Astrocyte (in vitro differentiated cells and primary cell): ENCODE results near the gene MYADML2. TPM values are rescaled to one million over a fixed set of nuclear protein-coding genes. Genes with fewer than 3 reads are reported as not detected.

Source experiments
- DNase-seq: peaks from one replicate; pipeline ENCODE4 v3.0.0-alpha.2; 2010; ENCODE audit warnings: low read depth
- FAIRE-seq: peaks from 2 replicates; lab custom pipeline; 2011; peaks lifted over from hg19 to GRCh38; lab: Jason Lieb, UNC
- H2AFZ ChIP-seq: 2 replicates; pipeline ENCODE4 v1.6.0; 2012; ENCODE audit warnings: low read depth, low read length, inconsistent platforms
- H3K27ac ChIP-seq: 2 replicates; pipeline ENCODE4 v1.5.1; 2011; ENCODE audit warnings: low read depth, low read length, inconsistent platforms
- H3K27me3 ChIP-seq: 2 replicates; pipeline ENCODE4 v1.6.0; 2011; ENCODE audit warnings: low read length, inconsistent platforms; ENCODE audit not compliant: insufficient read depth
- H3K36me3 ChIP-seq: 2 replicates; pipeline ENCODE4 v1.5.1; 2011; ENCODE audit warnings: low read length, inconsistent platforms; ENCODE audit not compliant: insufficient read depth
- H3K4me1 ChIP-seq: 2 replicates; pipeline ENCODE4 v1.5.1; 2011; ENCODE audit warnings: low read length, inconsistent platforms; ENCODE audit not compliant: insufficient read depth
- H3K4me2 ChIP-seq: 2 replicates; pipeline ENCODE4 v1.6.0; 2012; ENCODE audit warnings: low read length, inconsistent platforms
- H3K4me3 ChIP-seq: 2 replicates; pipeline ENCODE4 v1.5.1; 2011; ENCODE audit warnings: low read depth, mild to moderate bottlenecking, low read length, inconsistent platforms; ENCODE audit not compliant: insufficient read depth
- H3K79me2 ChIP-seq: 2 replicates; pipeline ENCODE4 v1.6.0; 2012; ENCODE audit warnings: mild to moderate bottlenecking, low read length, inconsistent platforms; ENCODE audit not compliant: insufficient read depth
- H3K9ac ChIP-seq: 2 replicates; pipeline ENCODE4 v1.6.0; 2012; ENCODE audit warnings: mild to moderate bottlenecking, low read length, inconsistent platforms
- H3K9me3 ChIP-seq: 2 replicates; pipeline ENCODE4 v1.5.1; 2012; ENCODE audit warnings: low read depth, mild to moderate bottlenecking, low read length, inconsistent platforms; ENCODE audit not compliant: insufficient read depth
- H4K20me1 ChIP-seq: 2 replicates; pipeline ENCODE4 v1.6.0; 2012; ENCODE audit warnings: low read length, inconsistent platforms; ENCODE audit not compliant: insufficient read depth
- H3K27ac Mint-ChIP-seq: one replicate; pipeline ENCODE4 v1.8.0; 2021; ENCODE audit warnings: mild to moderate bottlenecking, mixed read lengths; ENCODE audit not compliant: unreplicated experiment
- H3K27me3 Mint-ChIP-seq: one replicate; pipeline ENCODE4 v1.8.0; 2021; ENCODE audit warnings: low read depth, mixed read lengths; ENCODE audit not compliant: unreplicated experiment
- H3K36me3 Mint-ChIP-seq: one replicate; pipeline ENCODE4 v1.8.0; 2021; ENCODE audit warnings: low read depth, mixed read lengths; ENCODE audit not compliant: unreplicated experiment
- H3K4me1 Mint-ChIP-seq: one replicate; pipeline ENCODE4 v1.8.0; 2021; ENCODE audit warnings: low read depth, mixed read lengths; ENCODE audit not compliant: unreplicated experiment
- H3K4me3 Mint-ChIP-seq: one replicate; pipeline ENCODE4 v1.8.0; 2021; ENCODE audit warnings: mild to moderate bottlenecking, moderate library complexity, mixed read lengths; ENCODE audit not compliant: unreplicated experiment
- H3K9me3 Mint-ChIP-seq: one replicate; pipeline ENCODE4 v1.8.0; 2021; ENCODE audit warnings: mild to moderate bottlenecking, mixed read lengths; ENCODE audit not compliant: unreplicated experiment
- EZH2 ChIP-seq: IDR thresholded peaks from 2 replicates; pipeline ENCODE4 v1.6.1; 2012; ENCODE audit warnings: mild to moderate bottlenecking, low read length, inconsistent platforms; ENCODE audit not compliant: insufficient read depth
- total RNA-seq: library from RNA; stranded (reverse); gene quantifications from 2 replicates; pipeline ENCODE4 v1.2.1, GENCODE V29; 2021
- TF ChIP-seq, protein P1 (sequence below): IDR thresholded peaks from 2 replicates; pipeline ENCODE4 v1.5.1; 2011; ENCODE audit warnings: low read depth, mild to moderate bottlenecking, inconsistent platforms, low read length, moderate library complexity; ENCODE audit not compliant: insufficient read depth

MYADML2 gene
- total RNA-seq, 1 donor from 2014 or later = not detected

DNA sequence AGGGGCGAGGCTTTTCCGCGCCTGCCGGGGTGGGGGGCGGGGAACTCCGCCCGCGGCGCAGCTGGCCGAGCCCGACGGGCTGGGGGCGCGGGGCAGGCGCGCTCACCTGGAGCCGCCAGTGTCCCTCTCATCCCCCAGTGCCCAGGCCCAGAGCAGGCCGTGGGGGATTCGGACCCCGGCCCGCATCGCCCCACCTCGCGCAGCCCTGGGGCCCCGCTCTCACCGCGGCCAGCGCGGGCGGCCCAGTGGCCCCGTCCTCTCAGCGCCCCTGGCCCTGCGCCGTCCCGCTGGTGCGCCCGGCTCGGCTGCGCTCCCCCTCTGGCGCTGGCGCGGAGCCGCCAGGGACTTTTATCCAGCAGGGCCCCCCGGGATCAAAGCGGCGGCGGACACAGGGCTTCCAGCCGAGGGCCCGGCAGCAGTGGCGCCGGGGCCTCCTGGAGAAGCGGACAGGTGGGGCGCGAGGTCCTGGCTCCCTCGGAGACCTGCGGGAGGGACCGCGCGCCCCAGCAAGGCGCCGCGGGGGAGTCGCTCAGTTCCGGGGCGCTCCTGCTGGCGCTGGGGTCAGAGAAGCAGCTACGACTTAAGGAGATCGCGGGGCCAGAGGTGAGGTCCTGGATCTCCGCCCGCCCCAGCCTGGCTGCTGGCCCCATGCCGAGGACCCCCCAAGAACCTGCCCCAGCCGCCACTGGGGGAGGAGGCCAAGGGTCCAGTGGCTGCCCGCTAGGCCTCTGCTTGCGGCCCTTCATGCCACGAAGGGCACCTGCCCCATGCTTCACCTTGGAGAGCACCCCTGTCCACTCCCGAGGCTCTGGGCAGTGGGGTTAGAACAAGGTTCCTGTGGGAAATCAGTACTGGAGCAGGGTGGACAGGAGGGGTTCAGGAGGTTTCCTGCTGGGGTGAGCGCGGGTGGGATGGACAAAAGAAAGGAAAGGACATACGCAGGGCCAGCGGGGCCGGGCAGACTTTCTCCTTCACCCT is 14.8 kb upstream of the MYADML2 start:
- DNase-seq (no peak), FAIRE-seq (no peak)
- Mint-ChIP-seq H3K36me3 (no peaks in the 10 kb centered on the region), H3K4me3 (peak overlapping the region; percentile 60), H3K9me3 (peaks cover 2% of the 10 kb centered on the region), H3K27ac (peak overlapping the region; percentile 75), H3K4me1 (no peaks in the 10 kb centered on the region), H3K27me3 (peaks cover 31% of the 10 kb centered on the region)
- H3K36me3 ChIP-seq = no peaks in the 10 kb centered on the region
- peaks cover 7% of the 10 kb centered on the region for H4K20me1 ChIP-seq
- no peak overlapping the region for H2AFZ ChIP-seq
- TF ChIP-seq, protein P1, sequence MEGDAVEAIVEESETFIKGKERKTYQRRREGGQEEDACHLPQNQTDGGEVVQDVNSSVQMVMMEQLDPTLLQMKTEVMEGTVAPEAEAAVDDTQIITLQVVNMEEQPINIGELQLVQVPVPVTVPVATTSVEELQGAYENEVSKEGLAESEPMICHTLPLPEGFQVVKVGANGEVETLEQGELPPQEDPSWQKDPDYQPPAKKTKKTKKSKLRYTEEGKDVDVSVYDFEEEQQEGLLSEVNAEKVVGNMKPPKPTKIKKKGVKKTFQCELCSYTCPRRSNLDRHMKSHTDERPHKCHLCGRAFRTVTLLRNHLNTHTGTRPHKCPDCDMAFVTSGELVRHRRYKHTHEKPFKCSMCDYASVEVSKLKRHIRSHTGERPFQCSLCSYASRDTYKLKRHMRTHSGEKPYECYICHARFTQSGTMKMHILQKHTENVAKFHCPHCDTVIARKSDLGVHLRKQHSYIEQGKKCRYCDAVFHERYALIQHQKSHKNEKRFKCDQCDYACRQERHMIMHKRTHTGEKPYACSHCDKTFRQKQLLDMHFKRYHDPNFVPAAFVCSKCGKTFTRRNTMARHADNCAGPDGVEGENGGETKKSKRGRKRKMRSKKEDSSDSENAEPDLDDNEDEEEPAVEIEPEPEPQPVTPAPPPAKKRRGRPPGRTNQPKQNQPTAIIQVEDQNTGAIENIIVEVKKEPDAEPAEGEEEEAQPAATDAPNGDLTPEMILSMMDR = no peak
- peak; percentile 96 for TF ChIP-seq EZH2
- no peak overlapping the region for H3K4me2 ChIP-seq
- H3K4me1 ChIP-seq = no peaks in the 10 kb centered on the region
- peaks cover 46% of the 10 kb centered on the region for H3K27me3 ChIP-seq
- H3K79me2 ChIP-seq = no peaks in the 10 kb centered on the region
- H3K27ac ChIP-seq = no peak overlapping the region
- no peaks in the 10 kb centered on the region for H3K9me3 ChIP-seq
- H3K4me3 ChIP-seq = no peak overlapping the region
- no peak overlapping the region for H3K9ac ChIP-seq

DNA sequence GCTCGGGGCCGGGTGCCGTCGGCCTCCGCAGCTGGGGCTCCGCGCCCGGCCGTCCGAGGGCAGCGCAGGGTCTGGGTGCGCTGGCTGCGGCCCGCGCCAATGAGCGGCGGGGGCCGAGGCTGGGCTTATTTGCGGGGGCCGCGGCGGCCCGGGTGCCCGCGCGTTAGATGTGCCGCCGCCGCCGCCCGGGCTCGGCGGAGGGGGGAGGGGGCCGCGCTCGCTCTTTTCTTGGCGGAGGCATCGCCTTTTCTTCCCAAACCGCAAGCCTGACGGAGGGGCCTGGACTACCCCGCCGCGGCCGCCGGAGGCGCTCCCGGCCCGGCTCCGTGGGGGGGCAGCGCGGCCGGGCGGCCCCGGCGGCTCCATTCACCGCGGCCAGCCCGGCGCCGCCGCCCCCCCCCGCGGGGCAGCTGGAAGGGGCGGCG is 14.1 kb upstream of the MYADML2 start, which contains the start of gene NOTUM:
Gene NOTUM, minus strand, starts transcription at position 101 of the 425 bp plus-strand sequence. CDS start 278 bp downstream, outside the sequence.
- Mint-ChIP-seq H3K27ac (peak within 1 kb of the TSS; percentile 75), H3K9me3 (peaks cover 2% of the 10 kb centered on the region), H3K4me1 (no peaks in the 10 kb centered on the region), H3K36me3 (no peaks in the 10 kb centered on the region), H3K4me3 (no peak within 1 kb of the TSS), H3K27me3 (peaks cover 32% of the 10 kb centered on the region)
- Histone ChIP-seq H4K20me1 (peaks cover 7% of the 10 kb centered on the region), H3K36me3 (no peaks in the 10 kb centered on the region), H3K9ac (no peak within 1 kb of the TSS), H3K79me2 (no peaks in the 10 kb centered on the region), H3K27ac (no peak within 1 kb of the TSS), H3K4me3 (no peak within 1 kb of the TSS), H3K4me2 (peak within 1 kb of the TSS; percentile 55), H3K4me1 (no peaks in the 10 kb centered on the region), H3K9me3 (no peaks in the 10 kb centered on the region), H3K27me3 (peaks cover 44% of the 10 kb centered on the region), H2AFZ (peak within 1 kb of the TSS; percentile 10)
- no peak for TF ChIP-seq EZH2
- TF ChIP-seq, protein P1 = no peak
- FAIRE-seq (no peak), DNase-seq (no peak)
